Osteocyte (in vitro differentiated cells): ENCODE results near the gene CDC123. TPM values are rescaled to one million over a fixed set of nuclear protein-coding genes. Genes with fewer than 3 reads are reported as not detected.

Source experiments
- DNase-seq: peaks from one replicate; pipeline ENCODE4 v3.0.0; 2021; ENCODE audit warnings: mixed read lengths; ENCODE audit not compliant: unreplicated experiment; ENCODE audit errors: extremely low spot score
- H3K27ac Mint-ChIP-seq: one replicate; pipeline ENCODE4 v1.8.0; 2021; ENCODE audit warnings: mild to moderate bottlenecking, mixed read lengths; ENCODE audit not compliant: unreplicated experiment
- H3K27me3 Mint-ChIP-seq: one replicate; pipeline ENCODE4 v1.8.0; 2021; ENCODE audit warnings: mixed read lengths; ENCODE audit not compliant: unreplicated experiment
- H3K36me3 Mint-ChIP-seq: one replicate; pipeline ENCODE4 v1.8.0; 2021; ENCODE audit warnings: mixed read lengths; ENCODE audit not compliant: unreplicated experiment
- H3K4me1 Mint-ChIP-seq: one replicate; pipeline ENCODE4 v1.8.0; 2021; ENCODE audit warnings: mixed read lengths; ENCODE audit not compliant: unreplicated experiment
- H3K4me3 Mint-ChIP-seq: one replicate; pipeline ENCODE4 v1.8.0; 2021; ENCODE audit warnings: mild to moderate bottlenecking, moderate library complexity, mixed read lengths; ENCODE audit not compliant: unreplicated experiment
- H3K9me3 Mint-ChIP-seq: one replicate; pipeline ENCODE4 v1.8.0; 2021; ENCODE audit warnings: mixed read lengths; ENCODE audit not compliant: unreplicated experiment
- CTCF ChIP-seq: fragments of 200-600 bp; sonication (generic); IDR thresholded peaks from 2 replicates; pipeline ENCODE4 v1.5.0; 2021; ENCODE audit warnings: antibody characterized with exemption, mild to moderate bottlenecking, moderate library complexity
- total RNA-seq: library from RNA; stranded (reverse); gene quantifications from 2 replicates; pipeline ENCODE4 v1.2.1, GENCODE V29; 2021

Gene CDC123
- total RNA-seq, 1 donor from 2014 or later: 68.5 TPM

GRCh38 chr10:12177642-12178041, 18.3 kb upstream of the CDC123 start:
- Mint-ChIP-seq H3K36me3 (peaks cover 21% of the 10 kb centered on the region), H3K9me3 (no peaks in the 10 kb centered on the region), H3K27me3 (no peaks in the 10 kb centered on the region), H3K4me3 (no peak overlapping the region), H3K27ac (no peak overlapping the region), H3K4me1 (no peaks in the 10 kb centered on the region)
- no peak for DNase-seq
- TF ChIP-seq CTCF: no peak

GRCh38 chr10:12179606-12180170, 16.3 kb upstream of the CDC123 start:
- DNase-seq: no peak
- Mint-ChIP-seq H3K36me3 (peaks cover 19% of the 10 kb centered on the region), H3K27ac (no peak overlapping the region), H3K9me3 (no peaks in the 10 kb centered on the region), H3K27me3 (no peaks in the 10 kb centered on the region), H3K4me1 (no peaks in the 10 kb centered on the region), H3K4me3 (no peak overlapping the region)
- no peak for TF ChIP-seq CTCF

GRCh38 chr10:12180221-12180974, 15.6 kb upstream of the CDC123 start:
- no peak for TF ChIP-seq CTCF
- H3K4me1 Mint-ChIP-seq: no peaks in the 10 kb centered on the region
- H3K27me3 Mint-ChIP-seq: no peaks in the 10 kb centered on the region
- peaks cover 25% of the 10 kb centered on the region for H3K36me3 Mint-ChIP-seq
- no peak overlapping the region for H3K4me3 Mint-ChIP-seq
- no peak overlapping the region for H3K27ac Mint-ChIP-seq
- no peaks in the 10 kb centered on the region for H3K9me3 Mint-ChIP-seq
- DNase-seq: no peak

GRCh38 chr10:12181065-12181775, 14.8 kb upstream of the CDC123 start:
- H3K4me1 Mint-ChIP-seq: no peaks in the 10 kb centered on the region

More at GRCh38 chr10:12181065-12181775, 14.8 kb upstream of the CDC123 start:
- H3K27ac Mint-ChIP-seq: no peak overlapping the region
- DNase-seq: no peak
- TF ChIP-seq CTCF: no peak
- H3K27me3 Mint-ChIP-seq: no peaks in the 10 kb centered on the region
- H3K4me3 Mint-ChIP-seq: no peak overlapping the region
- peaks cover 31% of the 10 kb centered on the region for H3K36me3 Mint-ChIP-seq
- H3K9me3 Mint-ChIP-seq: no peaks in the 10 kb centered on the region
